Neural progenitor cell (in vitro differentiated cells): Measurements from ENCODE around the gene DLX5. TPM values are rescaled to one million over a fixed set of nuclear protein-coding genes. Genes with fewer than 3 reads are reported as not detected.

ENCODE experiments used
- DNase-seq: peaks from one replicate; pipeline ENCODE4 v3.0.0-alpha.2; 2016; ENCODE audit warnings: low spot score
- H2AFZ ChIP-seq: fragments of 200-600 bp; sonication (generic); replicated peaks from 2 replicates; pipeline ENCODE4 v1.6.1; 2016; ENCODE audit warnings: antibody characterized with exemption
- H3F3A ChIP-seq: fragments of 200-600 bp; sonication (generic); 2 replicates; pipeline ENCODE4 v1.6.1; 2016; ENCODE audit warnings: antibody characterized with exemption, low read depth
- H3K27ac ChIP-seq: fragments of 200-600 bp; sonication (generic); 2 replicates; pipeline ENCODE4 v1.5.1; 2016; ENCODE audit warnings: mild to moderate bottlenecking
- H3K27me3 ChIP-seq: fragments of 200-600 bp; sonication (generic); 2 replicates; pipeline ENCODE4 v1.6.1; 2016; ENCODE audit warnings: mild to moderate bottlenecking, moderate library complexity
- H3K36me3 ChIP-seq: fragments of 200-600 bp; sonication (generic); 2 replicates; pipeline ENCODE4 v1.5.1; 2016
- H3K4me1 ChIP-seq: fragments of 200-600 bp; sonication (generic); 2 replicates; pipeline ENCODE4 v1.6.1; 2016; ENCODE audit warnings: mixed run types
- H3K4me2 ChIP-seq: fragments of 200-600 bp; sonication (generic); 2 replicates; pipeline ENCODE4 v1.6.1; 2016
- H3K4me3 ChIP-seq: fragments of 200-600 bp; sonication (generic); 2 replicates; pipeline ENCODE4 v1.5.1; 2016
- H3K79me2 ChIP-seq: fragments of 200-600 bp; sonication (generic); 2 replicates; pipeline ENCODE4 v1.6.1; 2016; ENCODE audit warnings: low read depth
- H3K9ac ChIP-seq: fragments of 200-600 bp; sonication (generic); 2 replicates; pipeline ENCODE4 v1.6.1; 2016
- H3K9me3 ChIP-seq: fragments of 200-600 bp; sonication (generic); 2 replicates; pipeline ENCODE4 v1.5.1; 2016; ENCODE audit warnings: low read depth
- H4K20me1 ChIP-seq: fragments of 200-600 bp; sonication (generic); 2 replicates; pipeline ENCODE4 v1.6.1; 2016; ENCODE audit warnings: low read depth
- H3K27ac Mint-ChIP-seq: 3 replicates; pipeline ENCODE4 v1.8.0; 2021; ENCODE audit warnings: mixed read lengths
- H3K27me3 Mint-ChIP-seq: 2 replicates; pipeline ENCODE4 v1.8.0; 2022; ENCODE audit warnings: low read depth, mild to moderate bottlenecking, inconsistent platforms, moderate library complexity, mixed read lengths; ENCODE audit not compliant: insufficient read depth
- H3K36me3 Mint-ChIP-seq: 3 replicates; pipeline ENCODE4 v1.8.0; 2021; ENCODE audit warnings: mixed read lengths
- H3K4me1 Mint-ChIP-seq: 3 replicates; pipeline ENCODE4 v1.8.0; 2021; ENCODE audit warnings: mixed read lengths
- H3K4me3 Mint-ChIP-seq: 3 replicates; pipeline ENCODE4 v1.8.0; 2021; ENCODE audit warnings: mild to moderate bottlenecking, moderate library complexity, mixed read lengths
- H3K9me3 Mint-ChIP-seq: 3 replicates; pipeline ENCODE4 v1.8.0; 2020; ENCODE audit warnings: mixed read lengths
- EZH2 ChIP-seq: fragments of 200-600 bp; sonication (generic); IDR thresholded peaks from 2 replicates; pipeline ENCODE4 v1.6.1; 2017; ENCODE audit warnings: antibody characterized with exemption, mild to moderate bottlenecking, moderate library complexity
- EZH2phosphoT487 ChIP-seq: fragments of 200-600 bp; sonication (generic); IDR thresholded peaks from 2 replicates; pipeline ENCODE4 v1.6.1; 2017; ENCODE audit warnings: antibody characterized with exemption
- total RNA-seq: library from RNA; depleted of rRNA; stranded (reverse); fragments of >200 nt; gene quantifications from 2 replicates; pipeline ENCODE4 v1.2.3, GENCODE V29; 2015; ENCODE audit warnings: low replicate concordance
- TF ChIP-seq, protein P1 (sequence below): fragments of 200-600 bp; sonication (generic); IDR thresholded peaks from 2 replicates; pipeline ENCODE4 v1.5.1; 2017; ENCODE audit warnings: antibody characterized with exemption, mild to moderate bottlenecking

The DLX5 gene
- total RNA-seq, 1 donor from 2014 or later: not detected

DNA sequence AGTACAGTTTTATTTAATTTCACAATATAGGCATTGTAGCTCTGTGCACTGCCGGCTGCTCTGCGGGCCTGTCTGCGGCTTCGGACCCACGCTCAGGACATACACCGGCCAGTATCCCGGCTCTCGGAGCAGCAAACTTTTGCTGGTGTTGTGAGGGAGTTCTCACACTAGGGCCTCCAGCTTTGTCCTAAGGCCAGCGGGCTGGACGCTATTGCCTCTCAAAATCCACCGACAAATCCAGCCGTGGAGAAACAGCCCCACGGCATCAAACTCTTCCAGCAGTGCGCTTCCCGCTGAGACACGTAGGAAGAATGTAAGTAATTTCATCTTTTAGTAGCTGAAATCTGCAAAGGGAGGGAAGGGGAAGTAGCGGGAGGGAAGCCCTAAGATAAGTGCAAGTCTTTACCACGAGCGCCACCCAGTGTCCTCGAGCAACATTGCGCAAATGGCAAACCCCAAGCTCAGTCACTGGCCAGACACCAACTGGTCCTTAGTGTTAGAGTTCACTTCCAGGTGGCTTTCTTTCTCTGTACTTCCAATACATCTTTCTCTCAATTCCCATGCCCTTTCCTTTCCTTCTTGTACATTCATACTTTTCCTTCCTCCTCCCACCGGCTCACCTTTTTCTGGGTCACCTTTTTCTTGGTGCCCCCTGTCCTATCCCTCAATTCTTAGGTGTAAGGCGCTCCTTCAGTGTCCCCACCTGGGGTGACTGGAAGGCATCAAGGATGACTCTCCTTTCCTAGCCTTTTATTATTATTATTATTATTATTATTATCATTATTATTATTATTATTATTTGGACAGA is 3.0 kb upstream of the DLX5 start:
- Histone ChIP-seq H2AFZ (peak overlapping the region; percentile 79), H4K20me1 (peaks cover 38% of the 10 kb centered on the region), H3K4me2 (peak overlapping the region; percentile 78), H3K9ac (no peak overlapping the region), H3K4me1 (peaks cover 20% of the 10 kb centered on the region), H3K27me3 (peaks cover 92% of the 10 kb centered on the region), H3K27ac (no peak overlapping the region), H3F3A (peaks cover 28% of the 10 kb centered on the region), H3K79me2 (no peaks in the 10 kb centered on the region), H3K4me3 (peak overlapping the region; percentile 43), H3K36me3 (no peaks in the 10 kb centered on the region), H3K9me3 (no peaks in the 10 kb centered on the region)
- H3K36me3 Mint-ChIP-seq: no peaks in the 10 kb centered on the region
- DNase-seq: peak; percentile 87
- H3K4me3 Mint-ChIP-seq: peak overlapping the region; percentile 84
- peaks cover 35% of the 10 kb centered on the region for H3K4me1 Mint-ChIP-seq
- H3K27me3 Mint-ChIP-seq: peaks cover 51% of the 10 kb centered on the region
- no peak for TF ChIP-seq EZH2
- TF ChIP-seq, protein P1, sequence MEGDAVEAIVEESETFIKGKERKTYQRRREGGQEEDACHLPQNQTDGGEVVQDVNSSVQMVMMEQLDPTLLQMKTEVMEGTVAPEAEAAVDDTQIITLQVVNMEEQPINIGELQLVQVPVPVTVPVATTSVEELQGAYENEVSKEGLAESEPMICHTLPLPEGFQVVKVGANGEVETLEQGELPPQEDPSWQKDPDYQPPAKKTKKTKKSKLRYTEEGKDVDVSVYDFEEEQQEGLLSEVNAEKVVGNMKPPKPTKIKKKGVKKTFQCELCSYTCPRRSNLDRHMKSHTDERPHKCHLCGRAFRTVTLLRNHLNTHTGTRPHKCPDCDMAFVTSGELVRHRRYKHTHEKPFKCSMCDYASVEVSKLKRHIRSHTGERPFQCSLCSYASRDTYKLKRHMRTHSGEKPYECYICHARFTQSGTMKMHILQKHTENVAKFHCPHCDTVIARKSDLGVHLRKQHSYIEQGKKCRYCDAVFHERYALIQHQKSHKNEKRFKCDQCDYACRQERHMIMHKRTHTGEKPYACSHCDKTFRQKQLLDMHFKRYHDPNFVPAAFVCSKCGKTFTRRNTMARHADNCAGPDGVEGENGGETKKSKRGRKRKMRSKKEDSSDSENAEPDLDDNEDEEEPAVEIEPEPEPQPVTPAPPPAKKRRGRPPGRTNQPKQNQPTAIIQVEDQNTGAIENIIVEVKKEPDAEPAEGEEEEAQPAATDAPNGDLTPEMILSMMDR: peak; percentile 90
- H3K27ac Mint-ChIP-seq: no peak overlapping the region
- H3K9me3 Mint-ChIP-seq: no peaks in the 10 kb centered on the region

DNA sequence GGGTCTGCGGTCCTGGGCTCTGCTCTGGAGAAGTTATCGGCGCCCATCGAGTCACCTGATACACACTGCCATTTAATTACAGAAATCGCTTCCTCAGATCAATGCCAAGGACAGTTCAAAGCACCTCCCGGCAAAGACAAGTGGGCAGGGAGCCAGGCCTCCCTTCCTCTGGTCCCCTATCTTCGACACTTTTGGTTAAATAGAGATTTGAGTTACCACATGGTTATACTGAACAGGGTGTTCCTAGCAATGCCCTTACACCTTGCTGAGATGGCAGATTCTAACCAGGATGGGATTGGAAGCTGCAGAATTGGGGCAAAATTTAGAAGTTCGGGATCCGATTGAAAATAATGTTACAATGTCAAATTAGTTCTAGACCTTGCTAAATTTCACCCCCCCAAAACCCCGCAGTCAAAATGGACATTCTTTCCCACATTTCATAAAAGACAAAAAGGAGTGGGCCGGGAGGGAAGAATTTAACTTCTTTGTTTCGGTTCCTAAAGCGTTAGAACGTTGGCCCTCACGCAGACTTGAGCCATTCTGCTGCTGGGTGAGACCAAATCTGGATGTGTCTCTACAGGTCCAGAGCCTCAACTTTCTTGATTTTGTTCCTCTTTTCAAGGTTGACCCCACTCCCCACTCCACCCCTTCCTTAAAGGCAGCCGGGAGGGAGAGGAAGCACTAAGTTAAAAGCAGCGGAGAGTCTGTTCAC is 2.2 kb upstream of the DLX5 start:
- peaks cover 28% of the 10 kb centered on the region for H3K4me1 ChIP-seq
- H3F3A ChIP-seq: peaks cover 34% of the 10 kb centered on the region
- H3K4me2 ChIP-seq: peak overlapping the region; percentile 78
- H3K27me3 ChIP-seq: peaks cover 99% of the 10 kb centered on the region
- H3K4me3 ChIP-seq: peak overlapping the region; percentile 43
- no peak overlapping the region for H3K27ac ChIP-seq
- peak overlapping the region; percentile 79 for H2AFZ ChIP-seq
- no peaks in the 10 kb centered on the region for H3K9me3 ChIP-seq
- H3K4me3 Mint-ChIP-seq: peak overlapping the region; percentile 84
- H3K79me2 ChIP-seq: no peaks in the 10 kb centered on the region
- DNase-seq: peak; percentile 27
- H3K4me1 Mint-ChIP-seq: peaks cover 43% of the 10 kb centered on the region
- H3K36me3 Mint-ChIP-seq: peaks cover 2% of the 10 kb centered on the region
- no peak overlapping the region for H3K9ac ChIP-seq
- TF ChIP-seq EZH2phosphoT487: no peak
- TF ChIP-seq, protein P1: no peak
- peak; percentile 80 for TF ChIP-seq EZH2
- peaks cover 56% of the 10 kb centered on the region for H3K27me3 Mint-ChIP-seq
- no peak overlapping the region for H3K27ac Mint-ChIP-seq
- H3K36me3 ChIP-seq: no peaks in the 10 kb centered on the region
- no peaks in the 10 kb centered on the region for H3K9me3 Mint-ChIP-seq
- peaks cover 45% of the 10 kb centered on the region for H4K20me1 ChIP-seq

DNA sequence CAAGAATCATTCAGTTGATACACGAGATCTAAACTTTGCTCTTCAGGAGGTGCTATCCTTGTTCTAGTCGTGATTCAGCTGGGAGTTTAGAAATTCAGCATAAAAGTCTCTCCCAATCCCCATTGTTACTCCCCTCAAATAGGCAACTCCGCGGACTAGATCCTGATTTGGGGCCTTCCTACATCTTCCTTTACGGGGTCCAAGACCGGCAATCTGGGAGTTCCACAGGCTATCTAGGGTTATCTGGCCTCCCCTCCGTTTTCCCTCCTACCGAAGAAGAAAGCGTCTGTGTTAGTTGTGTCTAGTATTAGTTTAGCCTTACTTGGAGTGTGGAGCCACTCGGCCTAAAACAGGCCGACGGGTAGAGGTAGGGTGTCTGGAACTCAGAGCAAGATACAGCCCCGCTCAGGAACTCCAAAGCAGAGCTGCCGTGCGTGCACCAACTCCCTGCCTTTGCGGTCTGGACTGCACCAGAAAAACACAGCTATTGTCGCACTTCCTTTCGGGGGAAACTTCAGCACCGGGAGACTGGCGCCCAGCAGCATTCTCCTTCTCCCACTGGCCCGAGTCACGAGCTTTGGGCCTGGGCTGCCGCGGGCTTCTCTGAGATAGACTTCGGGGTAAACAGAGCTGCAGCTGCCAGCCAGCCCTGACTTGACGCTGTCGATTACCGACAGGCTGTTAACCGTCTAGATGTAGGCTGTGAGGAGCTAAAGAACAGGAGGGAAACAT is 1.5 kb upstream of the DLX5 start:
- peaks cover 2% of the 10 kb centered on the region for H3K36me3 Mint-ChIP-seq
- Histone ChIP-seq H4K20me1 (peaks cover 52% of the 10 kb centered on the region), H3K9me3 (no peaks in the 10 kb centered on the region), H3K27me3 (peaks cover 100% of the 10 kb centered on the region), H2AFZ (no peak overlapping the region), H3F3A (peaks cover 41% of the 10 kb centered on the region), H3K27ac (no peak overlapping the region), H3K79me2 (no peaks in the 10 kb centered on the region), H3K9ac (no peak overlapping the region), H3K4me3 (peak overlapping the region; percentile 30), H3K4me1 (peaks cover 35% of the 10 kb centered on the region), H3K36me3 (no peaks in the 10 kb centered on the region), H3K4me2 (peak overlapping the region; percentile 78)
- peaks cover 63% of the 10 kb centered on the region for H3K27me3 Mint-ChIP-seq
- no peak overlapping the region for H3K27ac Mint-ChIP-seq
- no peaks in the 10 kb centered on the region for H3K9me3 Mint-ChIP-seq
- DNase-seq: peak; percentile 53
- peak overlapping the region; percentile 60 for H3K4me3 Mint-ChIP-seq
- peaks cover 47% of the 10 kb centered on the region for H3K4me1 Mint-ChIP-seq
- TF ChIP-seq EZH2 (peak; percentile 82), EZH2phosphoT487 (peak; percentile 90)
- TF ChIP-seq, protein P1: no peak
